Stomach (tissue), 4 donors: ENCODE results near the gene DAB1.

Source experiments
- CTCF ChIP-seq, 7 experiments: fragments of 450-650 bp in 4 of 7; fragments of 200-600 bp in 3 of 7; sonication (generic) in 3 of 7; IDR thresholded peaks; one replicate each; pipeline ENCODE4 v1.5.1; 2016 to 2019; ENCODE audit warnings: antibody characterized with exemption in 7 of 7, control low read depth in 2 of 7, mild to moderate bottlenecking in 1 of 7
- EP300 ChIP-seq: sonication (generic); formaldehyde crosslinking; IDR thresholded peaks from one replicate; pipeline ENCODE4 v1.6.1; 2017; ENCODE audit warnings: antibody characterized with exemption
- POLR2A ChIP-seq, 4 donors: fragments of 450-650 bp; IDR thresholded peaks; one replicate each; pipeline ENCODE4 v1.6.1; 2016; ENCODE audit warnings: antibody characterized with exemption in 4 of 4, control low read depth in 2 of 4, mild to moderate bottlenecking in 1 of 4, moderate library complexity in 1 of 4
- POLR2AphosphoS5 ChIP-seq, 3 donors: sonication (generic); formaldehyde crosslinking; IDR thresholded peaks; one replicate each; pipeline ENCODE4 v1.6.1; 2016; ENCODE audit warnings: antibody characterized with exemption in 3 of 3

GRCh38 chr1:57285992-57286391 lies 137.9 kb downstream of the DAB1 start:
- TF ChIP-seq EP300: no peak
- TF ChIP-seq CTCF (IDR thresholded peaks at IDR 0.05): no peak
- TF ChIP-seq POLR2A (IDR thresholded peaks at IDR 0.05): no peak
- no peak for TF ChIP-seq POLR2AphosphoS5 (IDR thresholded peaks at IDR 0.05)
